SU-DHL-6 (cell line): Measurements from ENCODE around the gene CPHXL2.

Source experiments
- CTCF ChIP-seq: fragments of 200-600 bp; sonication (generic); IDR thresholded peaks from one replicate; pipeline ENCODE4 v1.5.1; 2017; ENCODE audit warnings: antibody characterized with exemption, mild to moderate bottlenecking, low read length, moderate library complexity; ENCODE audit not compliant: insufficient read depth, poor library complexity, severe bottlenecking
- EZH2phosphoT487 ChIP-seq: fragments of 200-600 bp; sonication (generic), shearing (Covaris generic); conservative IDR thresholded peaks from 2 replicates; pipeline ENCODE4 v1.6.1; 2018; ENCODE audit warnings: mild to moderate bottlenecking, antibody characterized with exemption, low read length, moderate library complexity, mixed read lengths

GRCh38 chr16:75718452-75718851 lies 41.6 kb upstream of the CPHXL2 start:
- TF ChIP-seq CTCF (no peak), EZH2phosphoT487 (no peak)
